Muscle of leg (tissue), 11 donors: ENCODE data around the gene TTBK2. TPM values are rescaled to one million over a fixed set of nuclear protein-coding genes. Genes with fewer than 3 reads are reported as not detected.
A peak's percentile ranks its signal among the peaks of the same experiment; 100 is the strongest.
"Not testable (repeated sequence)": the region's sequence is repeated elsewhere in the genome, so short reads cannot be mapped to it uniquely, and the experiment has no call there.

Experiments used
- DNase-seq: peaks from one replicate; pipeline ENCODE4 v3.0.0; 2013
- H3K27ac ChIP-seq: one replicate; pipeline ENCODE4 v1.5.1; 2013; ENCODE audit warnings: mild to moderate bottlenecking, low read length, control low read depth
- H3K27me3 ChIP-seq: one replicate; pipeline ENCODE4 v1.6.1; 2013; ENCODE audit warnings: low read length; ENCODE audit not compliant: control insufficient read depth, insufficient read depth
- H3K36me3 ChIP-seq: one replicate; pipeline ENCODE4 v1.6.1; 2013; ENCODE audit warnings: low read length; ENCODE audit not compliant: control insufficient read depth, insufficient read depth
- H3K4me1 ChIP-seq: one replicate; pipeline ENCODE4 v1.6.1; 2013; ENCODE audit warnings: low read length; ENCODE audit not compliant: control insufficient read depth, insufficient read depth
- H3K4me3 ChIP-seq: one replicate; pipeline ENCODE4 v1.5.1; 2013; ENCODE audit warnings: low read length, control low read depth
- H3K9me3 ChIP-seq: replicated peaks from 2 replicates; pipeline ENCODE4 v1.6.1; 2013; ENCODE audit warnings: low read depth, low read length; ENCODE audit not compliant: control insufficient read depth
- WGBS: methylation state at CpG from one replicate; pipeline ENCODE4 v1.1.5; 2013; ENCODE audit warnings: missing lambda C conversion rate; ENCODE audit not compliant: insufficient coverage; 5-methylcytosine and 5-hydroxymethylcytosine counted together
- polyA plus RNA-seq, 8 donors: library from polyadenylated mRNA; unstranded; fragments of 120-200 nt; gene quantifications; one replicate each; pipeline versions ENCODE4 v1.2.1 to v1.2.3, GENCODE V29; 2013; ENCODE audit warnings: inconsistent platforms in 1 of 8, low replicate concordance in 1 of 8; ENCODE audit not compliant: insufficient read length in 8 of 8, insufficient read depth in 1 of 8
- total RNA-seq: library from RNA; stranded (reverse); fragments of 120-200 nt; gene quantifications from one replicate; pipeline ENCODE4 v1.2.4, GENCODE V29; 2013

Gene TTBK2
- total and polyA plus RNA-seq, 9 donors: 6.5 to 12.9 (median 12.1) TPM

- no peak overlapping the region for H3K27ac ChIP-seq
- no peak for DNase-seq
- WGBS: 83% methylated on average over 1 of the region's 5 CpGs
- H3K4me1 ChIP-seq: no peaks in the 10 kb centered on the region
- H3K4me3 ChIP-seq: no peak overlapping the region
- H3K27me3 ChIP-seq: no peaks in the 10 kb centered on the region
- no peaks in the 10 kb centered on the region for H3K36me3 ChIP-seq
- no peaks in the 10 kb centered on the region for H3K9me3 ChIP-seq
Observed at GRCh38 chr15:42911058-42911592, 9.5 kb downstream of the TTBK2 start.

GRCh38 chr15:42908538-42908937, 12.0 kb downstream of the TTBK2 start:
- H3K9me3 ChIP-seq: no peaks in the 10 kb centered on the region
- H3K27me3 ChIP-seq: no peaks in the 10 kb centered on the region
- no peak overlapping the region for H3K4me3 ChIP-seq
- WGBS: no CpG with 5 or more reads among the region's 2 CpGs
- no peaks in the 10 kb centered on the region for H3K4me1 ChIP-seq
- no peak overlapping the region for H3K27ac ChIP-seq
- H3K36me3 ChIP-seq: no peaks in the 10 kb centered on the region
- no peak for DNase-seq

- H3K9me3 ChIP-seq: no peaks in the 10 kb centered on the region
- WGBS: 80% methylated on average over 1 of the region's 5 CpGs
- H3K27me3 ChIP-seq: no peaks in the 10 kb centered on the region
- H3K4me3 ChIP-seq: no peak overlapping the region
- no peak for DNase-seq
- H3K27ac ChIP-seq: no peak overlapping the region
- no peaks in the 10 kb centered on the region for H3K4me1 ChIP-seq
- no peaks in the 10 kb centered on the region for H3K36me3 ChIP-seq
Observed at GRCh38 chr15:42903388-42904324, 16.9 kb downstream of the TTBK2 start.

- not testable (repeated sequence) for H3K4me3 ChIP-seq, H3K27ac ChIP-seq, H3K4me1 ChIP-seq, H3K27me3 ChIP-seq, H3K9me3 ChIP-seq, H3K36me3 ChIP-seq, DNase-seq
- WGBS: no CpG with 5 or more reads among the region's 1 CpG
Observed at GRCh38 chr15:42893911-42894310, 26.7 kb downstream of the TTBK2 start.

GRCh38 chr15:42891569-42891968, 29.0 kb downstream of the TTBK2 start:
- H3K27ac ChIP-seq: no peak overlapping the region
- H3K36me3 ChIP-seq: no peaks in the 10 kb centered on the region
- DNase-seq: peak; percentile 18
- H3K4me3 ChIP-seq: no peak overlapping the region
- WGBS: 100% methylated on average over 1 of the region's 3 CpGs
- H3K9me3 ChIP-seq: peaks cover 6% of the 10 kb centered on the region
- H3K4me1 ChIP-seq: no peaks in the 10 kb centered on the region
- no peaks in the 10 kb centered on the region for H3K27me3 ChIP-seq

- DNase-seq: peak; percentile 18
Observed at GRCh38 chr15:42890161-42890913, 30.2 kb downstream of the TTBK2 start.

GRCh38 chr15:42887384-42887783, 33.2 kb downstream of the TTBK2 start:
- not testable (repeated sequence) for H3K4me1 ChIP-seq, H3K9me3 ChIP-seq, H3K27me3 ChIP-seq, H3K4me3 ChIP-seq, H3K27ac ChIP-seq, H3K36me3 ChIP-seq, DNase-seq
- WGBS: 88% methylated on average over 3 of the region's 3 CpGs

More at GRCh38 chr15:42890161-42890913, 30.2 kb downstream of the TTBK2 start:
- WGBS: no CpG with 5 or more reads among the region's 2 CpGs
- Histone ChIP-seq H3K4me3 (no peak overlapping the region), H3K4me1 (no peaks in the 10 kb centered on the region), H3K27me3 (no peaks in the 10 kb centered on the region), H3K36me3 (no peaks in the 10 kb centered on the region), H3K9me3 (peaks cover 6% of the 10 kb centered on the region), H3K27ac (no peak overlapping the region)

- 83% methylated on average over 1 of the region's 1 CpG for WGBS
- Histone ChIP-seq H3K27me3 (no peaks in the 10 kb centered on the region), H3K9me3 (peaks cover 2% of the 10 kb centered on the region), H3K36me3 (no peaks in the 10 kb centered on the region), H3K4me1 (no peaks in the 10 kb centered on the region), H3K4me3 (no peak overlapping the region), H3K27ac (no peak overlapping the region)
- DNase-seq: no peak
Observed at GRCh38 chr15:42880121-42880520, 40.5 kb downstream of the TTBK2 start.

GRCh38 chr15:42879443-42879842, 41.1 kb downstream of the TTBK2 start:
- H3K27me3 ChIP-seq: no peaks in the 10 kb centered on the region
- H3K27ac ChIP-seq: no peak overlapping the region
- no peaks in the 10 kb centered on the region for H3K4me1 ChIP-seq
- no peak for DNase-seq
- no peaks in the 10 kb centered on the region for H3K36me3 ChIP-seq
- H3K4me3 ChIP-seq: no peak overlapping the region
- WGBS: 60% methylated on average over 2 of the region's 4 CpGs
- H3K9me3 ChIP-seq: no peaks in the 10 kb centered on the region

- Histone ChIP-seq H3K4me1 (no peaks in the 10 kb centered on the region), H3K27ac (no peak overlapping the region), H3K4me3 (no peak overlapping the region), H3K9me3 (no peaks in the 10 kb centered on the region), H3K36me3 (no peaks in the 10 kb centered on the region), H3K27me3 (no peaks in the 10 kb centered on the region)
- no peak for DNase-seq
Observed at GRCh38 chr15:42876224-42876623, 44.4 kb downstream of the TTBK2 start.
